ENCODE measurements around the gene QPCT.
"Not testable (repeated sequence)": the region's sequence is repeated elsewhere in the genome, so short reads cannot be mapped to it uniquely, and the experiment has no call there.

The QPCT gene

DNA sequence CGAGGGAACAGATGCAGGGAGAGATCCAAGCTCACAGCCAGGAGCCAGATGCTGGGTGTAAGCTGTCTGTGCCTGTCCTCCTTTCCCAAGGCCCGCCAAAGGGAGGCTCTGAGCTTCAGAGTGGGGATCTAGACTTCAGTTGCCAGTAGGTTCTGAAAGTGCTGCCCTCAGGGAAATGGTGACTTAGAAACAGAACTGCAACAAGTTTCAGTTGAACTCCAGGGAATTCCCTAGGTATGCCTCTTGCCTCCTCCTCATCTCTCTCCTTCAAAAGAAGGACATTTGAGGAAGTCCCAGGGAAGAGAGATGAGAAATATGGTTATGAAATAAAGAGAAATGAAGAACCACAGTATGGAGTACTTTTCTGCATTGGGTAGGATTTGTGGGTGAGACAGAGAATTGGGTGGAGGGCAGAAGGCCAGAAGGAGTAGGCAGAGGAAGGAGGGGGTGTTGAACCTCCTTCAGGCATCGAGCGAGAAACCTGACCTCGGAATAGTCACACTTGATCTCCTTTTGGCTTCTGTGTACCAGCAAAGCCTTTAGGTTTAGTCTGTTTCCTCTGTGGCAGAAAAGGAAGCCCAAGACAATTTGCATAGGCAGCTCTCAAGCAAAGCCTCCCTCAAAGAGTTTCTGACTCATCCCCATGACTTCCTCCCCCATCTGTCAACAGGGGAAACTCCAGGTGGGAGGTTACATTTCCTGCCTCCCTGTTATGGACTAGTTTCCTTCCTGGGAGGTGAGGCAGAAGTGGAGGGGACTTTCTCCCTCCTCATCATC lies 45.7 kb downstream of the QPCT start:
- DNase-seq (ENCODE audit: low read depth in 2 of 2): peak; percentile 29 to 60

DNA sequence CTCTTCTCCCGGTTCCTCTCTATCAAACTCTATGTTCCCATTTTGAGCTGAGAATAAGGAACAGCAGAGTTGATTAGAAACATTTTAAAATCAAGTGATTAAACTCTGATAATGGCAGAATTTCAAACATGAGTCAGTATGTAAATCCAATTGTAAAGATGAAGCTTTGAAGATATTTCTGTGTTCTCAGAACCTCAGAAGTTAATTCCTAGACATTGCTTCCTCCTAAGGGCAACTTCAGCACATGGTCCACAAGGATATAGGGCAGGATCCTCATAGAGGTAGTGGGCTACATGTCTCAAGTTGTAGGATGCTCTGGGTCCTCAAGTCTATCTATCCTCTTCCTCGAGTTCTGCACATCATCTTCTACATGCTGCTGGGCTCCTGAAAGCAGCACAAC lies 46.3 kb downstream of the QPCT start:
- no peak for DNase-seq (ENCODE audit: low read depth in 2 of 2)

DNA sequence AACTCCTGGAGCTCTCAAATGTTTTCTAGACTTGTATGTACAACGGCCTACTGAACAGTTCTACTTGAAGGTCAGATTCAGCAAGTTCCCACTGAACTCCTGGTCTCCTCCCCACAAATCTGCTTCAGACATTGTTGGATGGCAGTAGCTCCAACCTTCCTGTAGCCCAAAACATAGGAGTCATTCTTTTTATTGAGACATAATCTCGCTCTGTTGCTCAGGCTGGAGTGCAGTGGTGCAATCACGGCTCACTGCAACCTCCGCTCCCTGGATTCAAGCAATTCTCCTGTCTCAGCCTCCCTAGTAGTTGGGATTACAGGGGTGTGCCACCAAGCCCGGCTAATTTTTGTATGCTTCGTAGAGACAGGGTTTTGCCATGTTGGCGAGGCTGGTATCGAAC lies 47.3 kb downstream of the QPCT start:
- DNase-seq (ENCODE audit: low read depth in 2 of 2): no peak

DNA sequence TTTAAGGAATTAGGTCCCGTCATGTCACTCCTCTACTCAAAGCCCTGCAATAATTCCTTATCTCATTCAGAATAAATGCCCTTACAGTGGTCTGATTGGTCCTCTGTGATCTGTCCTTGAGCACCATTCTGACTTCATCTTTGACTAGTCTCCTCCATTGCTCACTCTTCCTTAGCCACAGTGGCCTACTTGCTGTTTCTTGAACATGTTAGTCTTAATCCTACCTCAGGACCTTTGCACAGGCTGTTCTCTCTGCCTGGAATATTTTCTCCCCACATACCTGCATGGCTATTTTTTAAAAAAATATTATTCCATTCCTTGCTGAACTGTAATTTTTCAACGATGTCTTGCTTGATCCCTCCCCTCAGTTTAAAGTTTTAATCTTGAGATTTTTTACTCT lies 48.0 kb downstream of the QPCT start:
- DNase-seq (ENCODE audit: low read depth in 2 of 2): no peak

DNA sequence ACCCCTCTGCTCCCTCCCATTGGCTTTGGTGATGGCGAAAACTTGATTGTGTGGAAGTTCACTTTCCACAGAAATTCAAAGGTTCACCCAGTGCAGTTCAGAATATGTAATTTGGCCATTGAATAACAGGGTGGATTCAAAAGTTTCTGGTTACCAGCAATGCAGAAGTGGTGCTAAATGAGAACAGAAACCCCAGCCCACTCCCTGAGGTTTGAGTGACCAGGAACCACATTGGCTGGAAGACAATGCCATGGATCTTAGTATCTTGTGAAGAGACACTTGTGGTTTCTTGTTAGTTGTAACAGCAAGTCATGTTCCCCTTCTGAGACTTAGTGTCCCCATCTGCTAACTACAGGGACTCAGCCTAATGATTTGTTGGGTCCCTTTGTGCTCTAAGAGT lies 49.8 kb downstream of the QPCT start:
- no peak for DNase-seq (ENCODE audit: low read depth in 2 of 2)

DNA sequence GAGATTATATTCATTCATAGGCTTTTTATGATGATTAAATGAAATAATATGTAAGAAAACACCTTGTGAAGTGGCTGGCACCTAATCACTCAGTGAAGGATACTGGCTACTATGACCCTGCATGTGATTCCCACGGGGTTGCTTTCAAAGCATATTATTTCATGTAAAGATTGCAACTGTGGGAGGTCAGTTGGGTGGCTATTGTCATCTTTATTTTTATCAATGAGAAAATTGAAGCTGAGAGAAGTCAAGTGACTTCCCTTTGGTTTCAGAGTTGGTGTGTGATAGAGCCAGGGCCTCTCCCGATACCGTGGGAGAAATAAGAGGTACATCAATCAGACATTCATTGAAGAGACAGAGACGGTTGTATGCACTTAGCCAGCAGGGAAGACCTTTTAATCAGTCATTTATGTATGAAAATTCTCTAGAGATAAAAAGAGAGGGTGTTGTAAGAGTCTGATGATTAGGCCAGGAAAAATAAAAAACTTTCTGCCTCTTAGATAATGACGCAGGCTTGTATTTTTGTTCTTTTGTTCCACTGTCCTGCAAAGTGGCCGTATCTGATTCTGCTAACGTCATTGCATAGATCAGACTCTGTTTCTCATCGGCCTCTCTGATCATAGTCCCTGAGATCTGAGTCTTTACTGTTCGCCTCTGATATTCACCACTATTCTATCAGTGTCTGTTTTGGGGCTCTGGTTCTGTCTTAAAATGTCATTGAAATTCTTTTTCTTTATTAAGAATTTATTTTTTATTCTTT lies 50.5 kb downstream of the QPCT start:
- DNase-seq (ENCODE audit: low read depth in 2 of 2): no peak

DNA sequence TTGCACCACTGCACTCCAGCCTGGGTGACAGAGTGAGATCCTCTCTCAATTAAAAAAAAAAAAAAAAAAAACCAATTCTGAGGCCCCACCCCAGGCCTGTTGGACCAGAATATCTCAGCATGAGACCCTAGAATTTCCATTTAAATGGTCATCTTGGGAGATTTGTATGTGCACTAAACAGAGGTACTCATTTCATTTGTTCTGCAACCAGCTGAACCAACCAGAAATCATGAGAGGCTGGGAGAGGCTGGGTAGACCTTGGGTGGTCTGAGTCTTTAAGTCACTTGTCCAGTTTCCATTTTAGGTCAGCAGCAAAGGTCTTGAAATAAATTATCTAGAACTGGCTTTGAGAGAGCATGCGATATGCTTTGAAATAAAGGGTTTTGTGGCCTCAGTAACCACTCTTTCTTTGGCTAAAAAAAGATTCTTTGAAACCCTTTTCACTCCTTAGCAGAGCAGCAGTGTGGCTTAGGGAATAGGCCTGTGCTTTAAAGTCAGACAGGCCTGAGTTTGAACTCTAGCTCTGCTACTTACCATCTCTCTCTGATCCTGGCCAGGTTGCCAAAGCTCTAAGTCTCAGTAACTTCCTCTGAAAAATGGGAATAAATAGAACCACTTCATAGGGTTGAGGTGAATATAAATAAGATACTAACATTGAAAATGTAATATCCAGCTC lies 52.6 kb downstream of the QPCT start:
- no peak for DNase-seq (ENCODE audit: low read depth in 2 of 2)

DNA sequence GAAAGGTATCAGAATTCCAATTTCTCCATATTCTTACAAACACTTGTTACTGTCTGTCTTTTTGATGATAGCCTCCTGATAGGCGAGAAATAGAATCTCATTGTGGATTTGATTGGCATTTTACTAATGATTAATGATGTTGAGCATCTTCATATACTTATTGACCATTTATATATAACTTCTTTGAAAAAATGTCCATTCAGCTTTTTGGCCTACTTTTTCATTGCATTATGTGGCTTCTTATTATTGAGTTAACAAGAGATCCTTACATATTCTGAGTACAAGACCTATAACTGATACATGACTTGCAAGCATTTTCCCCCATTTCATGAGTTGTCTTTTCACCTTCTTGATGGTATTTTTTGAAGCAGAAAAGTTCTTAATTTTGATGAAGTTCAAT lies 54.6 kb downstream of the QPCT start:
- DNase-seq (ENCODE audit: low read depth in 2 of 2): no peak

DNA sequence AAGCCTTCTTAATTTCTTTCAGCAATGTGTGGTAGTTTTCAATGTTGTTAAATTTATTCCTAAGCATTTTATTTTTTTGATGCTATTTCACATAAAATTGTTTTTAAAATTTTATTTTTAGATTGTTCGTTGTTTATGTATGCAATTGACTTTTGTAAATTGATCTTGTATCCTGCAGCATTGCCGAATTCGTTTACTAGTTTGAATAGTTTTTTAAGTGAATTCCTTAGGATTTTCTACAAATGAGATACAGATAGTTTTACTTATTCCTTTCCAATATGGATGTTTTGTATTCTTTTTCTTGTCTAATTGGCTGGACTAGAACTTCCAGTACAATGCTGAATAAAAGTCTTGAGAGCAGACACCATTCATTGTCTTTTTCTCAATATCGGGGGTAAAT lies 55.6 kb downstream of the QPCT start:
- no peak for DNase-seq (ENCODE audit: low read depth in 2 of 2)

DNA sequence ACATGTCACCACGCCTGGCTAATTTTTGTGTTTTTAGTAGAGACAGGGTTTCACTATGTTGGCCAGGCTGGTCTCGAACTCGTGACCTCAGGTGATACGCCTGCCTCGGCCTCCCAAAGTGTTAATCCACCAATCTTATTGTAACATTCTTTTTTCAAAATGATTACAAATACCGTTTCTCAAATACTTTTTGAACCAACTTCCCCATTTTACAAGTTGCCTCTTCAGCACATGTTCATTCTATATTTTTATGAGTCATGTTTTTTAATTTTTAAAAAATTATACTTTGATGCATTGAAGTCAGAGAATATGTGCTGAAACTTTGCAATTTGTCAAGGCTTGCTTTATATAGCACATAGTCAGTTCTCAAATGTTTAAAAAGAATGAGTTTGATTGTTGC lies 58.2 kb downstream of the QPCT start:
- no peak for DNase-seq (ENCODE audit: low read depth in 2 of 2)

DNA sequence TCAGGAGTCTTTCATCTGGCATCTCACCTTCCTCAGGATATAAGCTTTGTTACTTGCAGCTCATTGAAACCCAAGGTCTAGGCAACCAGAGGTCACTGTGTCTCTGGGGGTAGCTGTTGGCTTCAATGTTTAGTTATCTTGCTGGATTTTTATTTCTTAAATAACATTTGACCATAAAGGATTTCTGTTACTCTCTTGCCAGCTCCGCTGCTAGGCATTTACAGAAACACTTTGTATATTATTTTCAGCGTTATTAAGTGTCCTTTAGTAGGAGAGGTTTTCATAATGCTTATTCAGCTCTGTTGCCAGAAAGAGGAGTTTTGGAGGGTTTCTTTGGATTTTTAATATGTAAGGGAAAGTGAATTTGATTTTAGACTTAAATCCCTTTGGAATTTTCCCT lies 61.4 kb downstream of the QPCT start:
- DNase-seq (ENCODE audit: low read depth in 2 of 2): no peak

DNA sequence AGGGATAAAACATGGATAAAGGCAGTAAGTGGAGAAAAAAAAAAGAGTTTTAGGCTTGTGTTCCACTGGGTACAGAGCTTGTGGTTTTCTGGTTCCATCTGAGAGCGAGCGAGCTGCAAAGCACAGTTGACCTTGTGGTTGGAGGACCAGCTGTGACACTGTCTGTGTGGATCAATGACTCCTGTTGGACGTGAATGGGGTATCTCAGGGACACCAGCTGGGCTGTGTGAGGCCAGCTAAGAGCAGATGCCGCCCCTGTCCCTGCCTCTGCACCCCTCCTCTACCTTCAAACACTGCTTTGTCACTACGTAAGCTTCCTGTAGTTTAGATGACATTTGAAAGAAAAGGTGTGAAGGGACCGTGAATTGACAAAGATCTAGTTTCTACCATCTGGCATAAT lies 67.8 kb downstream of the QPCT start:
- no peak for DNase-seq (ENCODE audit: low read depth in 2 of 2)

DNA sequence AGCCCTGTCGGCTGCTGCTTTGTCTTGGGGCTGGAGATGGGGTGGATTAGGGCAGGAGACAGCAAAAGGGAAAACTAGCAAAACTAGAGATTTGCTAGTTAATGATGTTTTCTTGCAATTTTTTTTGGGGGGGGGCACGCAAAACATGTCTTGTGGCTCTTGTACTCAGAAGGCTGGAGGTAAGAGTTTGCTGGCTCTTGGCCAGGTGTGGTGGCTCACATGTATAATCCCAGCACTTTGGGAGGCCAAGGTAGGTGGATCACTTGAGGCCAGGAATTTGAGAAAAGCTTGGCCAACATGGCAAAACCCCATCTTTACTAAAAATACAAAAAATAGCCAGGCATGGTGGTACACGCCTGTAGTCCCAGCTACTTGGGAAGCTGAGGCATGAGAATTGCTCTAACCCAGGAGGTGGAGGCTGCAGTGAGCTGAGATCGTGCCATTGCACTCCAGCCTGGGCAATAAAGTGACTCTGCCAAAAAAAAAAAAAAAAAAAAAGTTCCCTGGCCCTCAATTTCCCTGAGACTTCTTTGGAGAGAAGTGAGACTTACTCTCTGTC lies 69.6 kb downstream of the QPCT start:
- DNase-seq (ENCODE audit: low read depth in 2 of 2): not testable (repeated sequence)

DNA sequence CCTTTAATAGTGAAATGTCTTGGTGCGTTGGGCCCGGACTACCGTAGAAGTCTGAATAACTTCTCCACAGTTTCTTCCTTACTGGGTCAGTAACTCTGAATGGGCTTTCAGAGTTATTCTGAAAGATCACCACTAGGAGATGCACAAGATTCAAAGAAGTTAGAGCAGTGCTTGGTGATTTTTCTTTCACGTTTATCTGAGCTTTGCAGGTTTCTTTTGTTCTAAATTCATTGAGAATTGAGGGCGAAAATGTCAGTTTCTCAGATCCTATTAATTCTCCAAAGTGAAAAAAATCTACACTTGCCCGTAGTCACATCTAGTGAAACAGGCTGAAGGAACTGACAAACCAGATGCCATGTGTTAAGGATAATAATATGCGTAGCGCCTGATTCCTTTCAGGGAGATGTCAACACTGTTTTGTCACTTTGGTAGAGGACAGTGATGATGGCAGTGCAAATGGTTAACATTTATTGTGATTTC lies 70.1 kb downstream of the QPCT start:
- DNase-seq (ENCODE audit: low read depth in 2 of 2): no peak

DNA sequence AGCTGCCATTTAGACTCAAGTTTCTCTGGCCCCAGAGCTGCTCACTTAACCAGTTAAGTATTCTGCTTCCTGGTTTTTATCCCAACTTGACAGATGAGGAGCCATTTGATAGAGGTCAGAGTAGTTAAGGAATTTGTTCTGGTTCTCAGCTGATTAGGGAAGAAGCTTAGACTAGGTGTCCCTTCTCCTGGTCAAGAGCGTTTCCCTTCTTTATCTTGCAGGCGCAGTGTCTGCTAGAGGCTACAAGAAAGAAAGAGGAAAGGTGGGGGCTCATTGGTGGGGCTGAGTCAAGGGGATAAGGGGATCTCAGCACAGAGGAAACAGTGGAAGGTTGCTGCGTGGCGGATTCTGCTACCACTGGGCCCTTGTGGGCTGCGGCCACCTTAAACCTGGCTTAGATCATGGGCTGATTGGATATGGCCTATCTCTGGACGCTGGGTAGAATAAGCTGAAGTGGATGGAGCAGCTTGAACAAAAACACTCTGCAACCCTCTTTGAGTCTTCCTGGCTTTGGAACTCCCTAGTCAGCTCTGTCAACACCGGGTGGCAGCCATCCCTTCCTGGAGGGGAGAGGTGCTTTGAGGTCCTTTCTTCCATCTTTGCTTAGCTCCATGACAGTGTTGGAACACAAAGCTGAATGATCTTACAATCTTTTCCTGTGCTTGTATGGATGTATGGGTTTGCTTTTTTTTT lies 70.8 kb downstream of the QPCT start:
- no peak for DNase-seq (ENCODE audit: low read depth in 2 of 2)

DNA sequence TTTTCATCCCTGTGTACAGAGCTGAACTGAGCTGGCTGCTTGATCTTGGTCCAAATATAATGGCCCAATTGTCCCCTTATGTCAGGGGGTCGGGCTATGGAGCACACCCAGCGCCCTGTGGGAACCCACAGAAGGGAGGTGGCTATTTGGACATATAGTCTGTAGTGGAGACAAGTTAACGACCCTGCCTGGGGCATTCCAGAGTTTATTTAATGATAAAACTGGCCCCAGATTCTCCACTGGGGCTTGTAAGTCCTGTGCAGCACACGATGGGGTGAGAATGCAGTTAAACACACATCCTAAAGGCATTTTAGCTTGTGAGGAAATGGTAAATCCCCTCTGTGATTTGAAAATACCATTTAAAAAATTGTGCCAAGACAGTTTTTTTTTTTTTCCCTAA lies 72.9 kb downstream of the QPCT start:
- DNase-seq (ENCODE audit: low read depth in 2 of 2): no peak

DNA sequence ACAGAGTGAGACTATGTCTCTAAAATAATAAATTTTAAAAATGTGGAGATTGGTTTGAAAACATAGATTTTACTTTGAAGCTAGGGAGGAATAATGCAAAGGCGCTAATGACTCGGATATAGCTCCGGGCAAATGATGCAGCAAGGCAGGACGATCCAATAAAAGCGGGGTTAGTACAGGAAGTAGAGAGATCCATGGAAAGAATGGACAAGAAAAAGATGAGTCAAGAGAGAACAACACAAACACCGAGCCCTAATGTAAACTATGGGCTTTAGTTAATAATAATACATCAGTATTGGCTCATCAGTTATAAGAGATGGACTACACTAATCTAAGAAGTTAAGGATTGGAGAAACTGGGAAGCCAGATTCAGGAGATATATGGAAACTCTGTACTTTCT lies 74.5 kb downstream of the QPCT start:
- DNase-seq (ENCODE audit: low read depth in 2 of 2): no peak

DNA sequence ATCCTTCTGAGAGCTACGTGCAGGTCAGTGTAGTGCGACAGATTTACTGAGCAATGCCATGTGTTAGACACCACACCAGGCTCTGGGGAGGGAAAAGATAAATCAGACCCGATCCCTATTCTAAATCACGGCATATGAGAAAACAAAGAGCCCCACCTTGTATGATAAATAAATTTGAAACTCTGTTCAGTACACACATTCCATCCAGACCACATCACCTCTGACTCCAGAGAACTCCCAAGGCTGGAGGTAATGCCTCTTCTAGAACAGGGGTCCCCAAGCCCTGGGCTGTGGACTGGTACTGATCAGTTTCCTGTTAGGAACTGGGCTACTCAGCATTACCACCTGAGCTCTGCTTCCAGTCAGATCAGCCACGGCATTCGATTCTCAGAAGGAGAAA lies 77.3 kb downstream of the QPCT start:
- DNase-seq (ENCODE audit: low read depth in 2 of 2): no peak

DNA sequence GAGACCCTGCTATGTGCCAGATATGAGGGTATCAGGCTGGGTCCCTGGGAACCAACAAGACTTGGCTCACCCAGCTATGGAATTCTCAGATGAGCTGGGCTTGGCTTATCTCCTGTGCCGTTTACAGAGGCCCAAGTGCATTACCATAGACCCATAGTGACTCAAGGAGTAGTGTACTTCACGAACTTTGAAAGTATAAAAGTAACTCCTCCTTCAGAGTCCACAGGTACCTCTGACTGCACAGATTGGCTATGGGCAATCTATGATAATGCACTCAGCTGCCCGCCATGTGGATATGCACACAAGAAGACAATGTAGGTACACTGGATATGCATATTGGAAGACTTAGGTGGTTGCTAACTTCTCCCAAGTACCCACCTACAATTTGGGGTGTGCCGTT lies 78.4 kb downstream of the QPCT start:
- DNase-seq (ENCODE audit: low read depth in 2 of 2): no peak

Measured in stimulated activated CD4-positive, alpha-beta T cell treated with anti-CD3 and anti-CD28 coated beads, Interleukin-4, amount 100 ng/mL, for 48 hours (primary cell).